CD4-positive, alpha-beta T cell (primary cell): Measurements from ENCODE around the gene LCN12. TPM values are rescaled to one million over a fixed set of nuclear protein-coding genes. Genes with fewer than 3 reads are reported as not detected.
A peak's percentile ranks its signal among the peaks of the same experiment; 100 is the strongest.

ENCODE experiments used
- ATAC-seq: fragments of 200-7000 bp; cut with Tn5 transposase; one replicate; pipeline ENCODE4 v1.10.0; 2022; ENCODE audit warnings: mild to moderate bottlenecking; ENCODE audit not compliant: poor library complexity
- CTCF ChIA-PET: fragments of 350-600 bp; sonication (Branson Sonifier 250); formaldehyde crosslinking; loops from one replicate; lab custom pipeline; 2021; ENCODE audit warnings: antibody characterized with exemption, inconsistent platforms; lab: Charles Lee
- POLR2A ChIA-PET: fragments of 350-600 bp; sonication (Branson Sonifier 250); formaldehyde crosslinking; loops from one replicate; lab custom pipeline; 2021; ENCODE audit warnings: antibody characterized with exemption, inconsistent platforms; lab: Charles Lee
- DNase-seq, 14 experiments: peaks; one replicate each; pipeline ENCODE4 v3.0.0-alpha.2; 2013 to 2020; ENCODE audit warnings: mixed read lengths in 2 of 14
- H3K27ac ChIP-seq, 2 donors: one replicate each; pipeline versions ENCODE4 v1.5.1 to v1.7.0; 2013; ENCODE audit warnings: low read length in 2 of 2, low read depth in 1 of 2, mild to moderate bottlenecking in 1 of 2
- H3K27me3 ChIP-seq, 2 experiments: 1 replicate in 1 of 2; 2 replicates in 1 of 2; pipeline versions ENCODE4 v1.6.1 to v1.7.0; 2013; ENCODE audit warnings: low read length in 2 of 2, control low read depth in 1 of 2, mild to moderate bottlenecking in 1 of 2, moderate library complexity in 1 of 2; ENCODE audit not compliant: insufficient read depth in 2 of 2, control insufficient read depth in 1 of 2
- H3K36me3 ChIP-seq: one replicate; pipeline ENCODE4 v1.6.1; 2013; ENCODE audit warnings: low read length, control low read depth; ENCODE audit not compliant: insufficient read depth
- H3K4me1 ChIP-seq: one replicate; pipeline ENCODE4 v1.6.1; 2013; ENCODE audit warnings: low read length, control low read depth; ENCODE audit not compliant: insufficient read depth
- H3K4me3 ChIP-seq: one replicate; pipeline ENCODE4 v1.5.1; 2013; ENCODE audit warnings: mild to moderate bottlenecking, low read length, moderate library complexity
- H3K9me3 ChIP-seq, 2 experiments: 1 replicate in 1 of 2; 2 replicates in 1 of 2; pipeline versions ENCODE4 v1.6.1 to v1.7.0; 2013; ENCODE audit warnings: low read length in 2 of 2, mild to moderate bottlenecking in 2 of 2, control low read depth in 1 of 2, moderate library complexity in 1 of 2; ENCODE audit not compliant: control insufficient read depth in 1 of 2, insufficient read depth in 1 of 2
- H3K27ac Mint-ChIP-seq: one replicate; pipeline ENCODE4 v1.8.0; 2020; ENCODE audit warnings: mixed read lengths
- H3K27me3 Mint-ChIP-seq: one replicate; pipeline ENCODE4 v1.8.0; 2021; ENCODE audit warnings: mixed read lengths
- H3K36me3 Mint-ChIP-seq: one replicate; pipeline ENCODE4 v1.8.0; 2021; ENCODE audit warnings: low read depth, mixed read lengths
- H3K4me1 Mint-ChIP-seq: one replicate; pipeline ENCODE4 v1.8.0; 2021; ENCODE audit warnings: low read depth, mixed read lengths
- H3K4me3 Mint-ChIP-seq: one replicate; pipeline ENCODE4 v1.8.0; 2020; ENCODE audit warnings: mild to moderate bottlenecking, mixed read lengths
- H3K9me3 Mint-ChIP-seq: one replicate; pipeline ENCODE4 v1.8.0; 2020; ENCODE audit warnings: mixed read lengths
- intact Hi-C, 2 experiments: fragments of 100-400 bp; cut with DNase I in 1 of 2; cut with micrococcal nuclease in 1 of 2; formaldehyde crosslinking; loops; one replicate each; pipeline versions ENCODE4 v1.15.1 to v1.9.0; 2023 to 2025; cut with DNase I, micrococcal nuclease
- total RNA-seq, 174 experiments: library from RNA in 2 of 174; stranded (reverse) in 2 of 174; gene quantifications; one replicate each; pipeline ENCODE4 v1.2.3 and lab custom pipeline; 2021 to 2026
- TF ChIP-seq, protein P1 (sequence below): fragments of 200-600 bp; IDR thresholded peaks from one replicate; pipeline ENCODE4 v1.8.0; 2022; ENCODE audit warnings: antibody characterized with exemption, mild to moderate bottlenecking

LCN12 gene
- total RNA-seq, 2 experiments from 2014 or later: 1.3 to 1.5 TPM

- peak overlapping the region; percentile 29 to 56 for H3K27ac ChIP-seq
- ATAC-seq: no peak
- H3K27me3 Mint-ChIP-seq: no peaks in the 10 kb centered on the region
- H3K4me1 ChIP-seq: peaks cover 42% of the 10 kb centered on the region
- H3K27ac Mint-ChIP-seq: peak overlapping the region; percentile 86
- peak overlapping the region; percentile 69 for H3K4me3 ChIP-seq
- peak in 1 of 14 experiments; percentile 7 for DNase-seq
- intact Hi-C loops: loop anchor here in 1 of 2 experiments (10.0 kb wide), 1 partner anchor 105 kb away; the partner anchor contains the start of genes AJM1 and PHPT1
- H3K4me3 Mint-ChIP-seq: peak overlapping the region; percentile 83
- TF ChIP-seq, protein P1, sequence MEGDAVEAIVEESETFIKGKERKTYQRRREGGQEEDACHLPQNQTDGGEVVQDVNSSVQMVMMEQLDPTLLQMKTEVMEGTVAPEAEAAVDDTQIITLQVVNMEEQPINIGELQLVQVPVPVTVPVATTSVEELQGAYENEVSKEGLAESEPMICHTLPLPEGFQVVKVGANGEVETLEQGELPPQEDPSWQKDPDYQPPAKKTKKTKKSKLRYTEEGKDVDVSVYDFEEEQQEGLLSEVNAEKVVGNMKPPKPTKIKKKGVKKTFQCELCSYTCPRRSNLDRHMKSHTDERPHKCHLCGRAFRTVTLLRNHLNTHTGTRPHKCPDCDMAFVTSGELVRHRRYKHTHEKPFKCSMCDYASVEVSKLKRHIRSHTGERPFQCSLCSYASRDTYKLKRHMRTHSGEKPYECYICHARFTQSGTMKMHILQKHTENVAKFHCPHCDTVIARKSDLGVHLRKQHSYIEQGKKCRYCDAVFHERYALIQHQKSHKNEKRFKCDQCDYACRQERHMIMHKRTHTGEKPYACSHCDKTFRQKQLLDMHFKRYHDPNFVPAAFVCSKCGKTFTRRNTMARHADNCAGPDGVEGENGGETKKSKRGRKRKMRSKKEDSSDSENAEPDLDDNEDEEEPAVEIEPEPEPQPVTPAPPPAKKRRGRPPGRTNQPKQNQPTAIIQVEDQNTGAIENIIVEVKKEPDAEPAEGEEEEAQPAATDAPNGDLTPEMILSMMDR: no peak
- no peaks in the 10 kb centered on the region for H3K36me3 Mint-ChIP-seq
- ChIA-PET POLR2A (interaction anchor here (1.0 to 2.3 kb wide), 2 partner anchors 24 to 43 kb away, joined by 3 to 9 read pairs; partner anchors contain the start of gene PAXX), CTCF (no interaction called here)
- H3K27me3 ChIP-seq: no peaks in the 10 kb centered on the region
- no peaks in the 10 kb centered on the region for H3K36me3 ChIP-seq
- no peaks in the 10 kb centered on the region for H3K9me3 ChIP-seq
- no peaks in the 10 kb centered on the region for H3K9me3 Mint-ChIP-seq
- H3K4me1 Mint-ChIP-seq: peaks cover 10% of the 10 kb centered on the region
Observed at GRCh38 chr9:136949239-136949816, 2.7 kb upstream of the LCN12 start.

DNA sequence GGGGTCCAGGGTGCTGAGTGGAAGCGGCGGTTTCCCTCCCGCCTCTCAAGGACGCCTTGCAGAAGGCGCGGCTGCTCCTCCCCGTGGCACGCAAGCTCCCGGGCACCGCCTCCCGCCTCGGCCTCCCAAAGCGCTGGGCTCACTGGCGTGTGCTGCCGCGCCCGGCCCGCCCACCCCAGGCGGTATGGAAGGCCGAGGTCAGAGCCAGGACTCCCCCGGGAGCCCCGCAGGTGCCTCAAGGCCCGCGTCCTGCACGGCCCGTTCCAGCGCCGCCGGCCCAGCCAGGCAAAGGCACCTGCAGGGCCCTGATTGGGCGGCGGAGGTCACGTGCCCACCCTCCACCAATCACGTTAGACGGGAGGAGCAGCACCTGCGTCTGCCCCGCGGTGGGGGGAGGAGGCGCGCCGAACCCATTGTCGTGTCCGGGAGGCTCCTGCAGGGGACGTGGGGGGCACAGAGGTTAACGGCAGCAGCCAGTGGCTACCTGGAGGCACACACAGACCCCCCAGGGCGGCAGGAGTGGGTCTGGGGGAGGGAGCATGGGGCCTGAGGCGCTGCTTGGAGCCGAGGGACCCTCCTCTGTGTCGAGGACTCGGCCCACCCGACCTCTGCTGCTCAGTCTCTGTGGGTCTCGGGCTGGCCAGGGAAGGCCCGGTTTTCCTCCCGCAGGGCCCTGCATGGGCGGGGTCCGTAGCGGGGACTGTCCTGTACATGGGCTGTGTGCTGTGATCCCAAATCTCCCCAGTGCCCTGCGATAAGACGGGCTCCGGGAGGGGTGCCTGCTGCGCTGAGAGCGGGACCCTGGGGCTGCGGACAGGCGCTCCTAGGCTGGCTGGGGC is 2.0 kb upstream of the LCN12 start:
- Histone ChIP-seq H3K9me3 (no peaks in the 10 kb centered on the region), H3K27ac (peak overlapping the region; percentile 56 to 75), H3K4me1 (peaks cover 38% of the 10 kb centered on the region), H3K4me3 (peak overlapping the region; percentile 69), H3K36me3 (no peaks in the 10 kb centered on the region), H3K27me3 (no peaks in the 10 kb centered on the region)
- TF ChIP-seq, protein P1: peak; percentile 42
- intact Hi-C loops: loop anchor here (2.0 to 10.0 kb wide), 4 partner anchors 43 to 825 kb away; partner anchors contain the start of genes ABCA2 (in 1 of the 2), AJM1 (in 1 of the 2), PAXX (in 1 of the 2) and PHPT1 (in 1 of the 2)
- ChIA-PET CTCF (no interaction called here), POLR2A (interaction anchor here (1.0 to 2.3 kb wide), 2 partner anchors 24 to 42 kb away, joined by 3 to 9 read pairs; partner anchors contain the start of gene PAXX)
- peak; percentile 97 for ATAC-seq
- H3K27ac Mint-ChIP-seq: peak overlapping the region; percentile 86
- H3K9me3 Mint-ChIP-seq: no peaks in the 10 kb centered on the region
- H3K36me3 Mint-ChIP-seq: no peaks in the 10 kb centered on the region
- peaks cover 5% of the 10 kb centered on the region for H3K4me1 Mint-ChIP-seq
- peak overlapping the region; percentile 83 for H3K4me3 Mint-ChIP-seq
- peak; percentile 93 to 97 (median 96) for DNase-seq
- H3K27me3 Mint-ChIP-seq: no peaks in the 10 kb centered on the region

DNA sequence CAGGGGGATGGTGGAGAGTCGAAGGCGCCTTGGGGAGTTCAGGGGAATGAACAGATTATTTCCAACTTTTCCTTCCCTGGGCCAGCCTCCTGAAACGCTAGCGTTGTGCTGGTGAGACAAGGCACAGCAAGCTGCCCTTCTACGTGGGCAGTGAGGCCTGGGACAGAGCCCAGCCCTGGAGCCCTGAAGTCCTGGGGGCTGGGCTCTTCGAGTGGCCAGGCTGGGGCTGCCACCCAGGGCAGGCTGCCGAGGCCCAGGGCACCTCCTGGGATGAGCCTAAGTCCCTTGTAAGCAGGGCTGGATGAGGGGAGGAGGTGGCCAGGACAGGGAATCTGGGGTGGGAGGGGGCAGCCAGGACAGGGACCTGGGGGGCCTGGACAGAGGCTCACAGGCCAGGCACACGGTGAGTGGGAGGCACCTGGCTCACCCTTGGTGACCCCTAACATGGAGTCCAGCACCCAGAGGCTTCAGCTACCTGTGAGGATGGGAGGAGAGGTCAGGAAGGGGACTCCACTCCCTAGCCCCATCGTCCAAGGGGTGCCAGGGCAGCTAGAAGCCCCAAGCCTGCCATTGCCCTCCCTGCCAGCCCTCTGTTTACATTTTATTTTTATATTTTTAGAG is 1.3 kb upstream of the LCN12 start:
- Mint-ChIP-seq H3K27me3 (no peaks in the 10 kb centered on the region), H3K4me3 (peak overlapping the region; percentile 82), H3K4me1 (peaks cover 5% of the 10 kb centered on the region), H3K27ac (peak overlapping the region; percentile 86), H3K36me3 (no peaks in the 10 kb centered on the region), H3K9me3 (no peaks in the 10 kb centered on the region)
- ChIA-PET POLR2A (interaction anchor here (1.0 to 2.3 kb wide), 2 partner anchors 9 to 42 kb away, joined by 4 to 9 read pairs; partner anchors contain the start of gene PAXX), CTCF (no interaction called here)
- Histone ChIP-seq H3K27ac (no peak overlapping the region), H3K9me3 (no peaks in the 10 kb centered on the region), H3K4me3 (peak overlapping the region; percentile 69), H3K4me1 (peaks cover 30% of the 10 kb centered on the region), H3K36me3 (no peaks in the 10 kb centered on the region), H3K27me3 (no peaks in the 10 kb centered on the region)
- intact Hi-C loops: loop anchor here in 1 of 2 experiments (2.0 to 10.0 kb wide), 3 partner anchors 42 to 826 kb away; partner anchors contain the start of genes ABCA2 and PAXX
- TF ChIP-seq, protein P1: no peak
- ATAC-seq (no peak), DNase-seq (no peak)
